ENCODE measurements around the gene PPP1R8.
"Not testable (repeated sequence)": the region's sequence is repeated elsewhere in the genome, so short reads cannot be mapped to it uniquely, and the experiment has no call there.

The PPP1R8 gene

GRCh38 chr1:27864264-27864895 lies 33.8 kb downstream of the PPP1R8 start:
- H3K4me3 ChIP-seq (ENCODE audit: low read depth, low read length) = no peak overlapping the region
- TF ChIP-seq CTCF (IDR thresholded peaks at IDR 0.05; ENCODE audit: borderline replicate concordance, insufficient read depth, low read depth, low read length) = no peak

- no peak for TF ChIP-seq CTCF (IDR thresholded peaks at IDR 0.05; ENCODE audit: borderline replicate concordance, insufficient read depth, low read depth, low read length)
Observed at GRCh38 chr1:27865821-27866220, 35.2 kb downstream of the PPP1R8 start.

GRCh38 chr1:27868556-27868931 lies 38.0 kb downstream of the PPP1R8 start:
- TF ChIP-seq CTCF (IDR thresholded peaks at IDR 0.05; ENCODE audit: borderline replicate concordance, insufficient read depth, low read depth, low read length) = no peak
- no peak overlapping the region for H3K4me3 ChIP-seq (ENCODE audit: low read depth, low read length)

More at GRCh38 chr1:27865821-27866220, 35.2 kb downstream of the PPP1R8 start:
- H3K4me3 ChIP-seq (ENCODE audit: low read depth, low read length) = no peak overlapping the region

DNA sequence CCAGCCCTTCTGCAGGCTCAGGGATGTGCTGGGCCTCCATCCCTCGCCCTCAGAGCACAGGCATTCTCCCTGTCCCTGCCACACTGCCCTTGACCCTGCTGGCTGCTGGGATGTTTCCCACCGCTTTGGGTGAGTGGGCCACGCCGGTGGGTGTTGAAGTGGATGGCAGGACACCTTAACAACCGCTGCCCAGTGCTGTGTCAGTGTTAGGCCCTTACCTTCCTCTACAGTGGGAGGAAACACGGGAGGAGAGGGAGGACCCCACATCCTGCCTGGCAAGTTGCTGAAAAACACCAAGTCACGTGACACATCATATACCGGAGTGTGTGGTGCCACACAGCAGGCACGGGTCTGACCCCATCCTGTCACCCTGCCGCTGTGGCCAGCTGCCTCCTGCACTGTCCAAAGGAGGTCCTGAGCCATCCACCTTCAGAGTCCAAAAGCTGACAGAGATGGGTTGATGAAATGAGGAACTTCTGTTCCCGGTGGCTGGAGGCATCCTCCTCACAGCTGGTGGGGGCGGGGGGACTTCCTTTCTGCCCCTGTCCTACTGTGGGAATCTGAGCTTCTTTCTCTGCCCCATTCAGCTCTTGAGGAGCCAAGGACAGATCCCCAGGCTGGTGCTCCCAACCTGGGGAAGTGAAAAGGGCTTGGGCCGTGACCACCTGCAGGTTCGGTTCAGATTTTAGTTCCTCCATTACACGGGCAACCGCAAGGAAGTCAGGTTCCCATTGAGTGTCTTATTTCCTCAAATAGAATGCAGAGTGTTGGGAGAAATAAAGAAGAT lies 38.5 kb downstream of the PPP1R8 start:
- no peak for TF ChIP-seq CTCF (IDR thresholded peaks at IDR 0.05; ENCODE audit: borderline replicate concordance, insufficient read depth, low read depth, low read length)
- peak overlapping the region; percentile 12 for H3K4me3 ChIP-seq (ENCODE audit: low read depth, low read length)

DNA sequence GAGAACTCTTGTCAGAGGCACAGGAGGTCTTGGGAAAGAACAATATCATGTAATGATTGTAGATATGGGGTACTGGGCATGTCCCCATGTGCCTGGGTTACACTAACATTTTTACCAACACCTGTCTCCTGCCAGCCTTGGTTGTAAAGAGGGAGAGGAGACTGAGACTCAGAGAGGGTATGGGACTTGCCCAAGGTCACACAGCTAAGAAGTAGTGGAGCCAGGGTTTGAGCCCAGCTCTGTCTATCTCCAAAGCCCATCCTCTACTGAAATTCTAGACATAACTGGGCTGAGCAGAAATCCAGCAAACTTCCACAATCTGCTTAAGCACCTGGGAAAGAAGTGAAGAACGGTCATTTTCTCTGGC lies 39.1 kb downstream of the PPP1R8 start:
- no peak for TF ChIP-seq CTCF (IDR thresholded peaks at IDR 0.05; ENCODE audit: borderline replicate concordance, insufficient read depth, low read depth, low read length)
- no peak overlapping the region for H3K4me3 ChIP-seq (ENCODE audit: low read depth, low read length)

- not testable (repeated sequence) for H3K4me3 ChIP-seq (ENCODE audit: low read depth, low read length)
Observed at GRCh38 chr1:27871076-27871475, 40.5 kb downstream of the PPP1R8 start.

DNA sequence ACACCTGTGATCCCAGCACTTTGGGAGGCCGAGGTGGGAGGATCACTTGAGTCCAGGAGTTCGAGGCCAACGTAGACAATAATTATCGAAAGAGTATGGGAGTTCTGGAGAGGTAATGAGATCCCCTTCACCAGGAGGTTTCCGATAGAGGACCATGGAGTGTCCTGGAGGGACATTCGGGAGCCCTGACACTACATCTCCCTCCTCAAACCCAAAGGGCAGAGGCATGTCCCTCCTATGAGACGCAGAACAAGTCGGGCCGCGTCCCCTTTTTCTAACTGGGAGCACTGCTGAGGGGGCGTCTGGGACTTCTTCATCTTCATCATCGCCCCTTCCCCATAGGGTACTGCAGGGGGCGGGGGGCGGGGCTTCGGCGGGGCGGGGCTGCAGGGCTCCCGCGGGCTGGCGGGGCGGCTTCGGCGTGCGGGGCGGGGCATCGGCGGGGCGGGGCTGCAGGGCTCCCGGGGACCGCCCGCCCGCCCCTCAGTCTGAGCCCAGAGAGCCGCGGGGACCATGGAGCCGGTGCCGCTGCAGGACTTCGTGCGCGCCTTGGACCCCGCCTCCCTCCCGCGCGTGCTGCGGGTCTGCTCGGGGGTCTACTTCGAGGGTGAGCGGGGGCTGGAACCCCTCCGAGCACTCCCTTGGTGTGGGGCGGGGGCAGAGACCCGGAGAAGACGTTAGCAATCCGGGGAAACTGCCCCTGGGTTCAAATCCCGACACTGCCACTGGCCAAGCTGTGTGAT lies 41.6 kb downstream of the PPP1R8 start, which contains the start of gene THEMIS2:
TSS of gene THEMIS2 (plus strand) at position 486 of the 743 bp plus-strand sequence. CDS start at position 514, 28 bp downstream.
- TF ChIP-seq CTCF (IDR thresholded peaks at IDR 0.05; ENCODE audit: borderline replicate concordance, insufficient read depth, low read depth, low read length) = no peak
- peak within 1 kb of the TSS; percentile 74 for H3K4me3 ChIP-seq (ENCODE audit: low read depth, low read length)
